ENCODE data around the gene RUNX2. TPM values are rescaled to one million over a fixed set of nuclear protein-coding genes. Genes with fewer than 3 reads are reported as not detected.

The RUNX2 gene
- polyA plus RNA-seq, 1 of the 3 experiments (the other 2 are of a cell fraction): 4.4 TPM

DNA sequence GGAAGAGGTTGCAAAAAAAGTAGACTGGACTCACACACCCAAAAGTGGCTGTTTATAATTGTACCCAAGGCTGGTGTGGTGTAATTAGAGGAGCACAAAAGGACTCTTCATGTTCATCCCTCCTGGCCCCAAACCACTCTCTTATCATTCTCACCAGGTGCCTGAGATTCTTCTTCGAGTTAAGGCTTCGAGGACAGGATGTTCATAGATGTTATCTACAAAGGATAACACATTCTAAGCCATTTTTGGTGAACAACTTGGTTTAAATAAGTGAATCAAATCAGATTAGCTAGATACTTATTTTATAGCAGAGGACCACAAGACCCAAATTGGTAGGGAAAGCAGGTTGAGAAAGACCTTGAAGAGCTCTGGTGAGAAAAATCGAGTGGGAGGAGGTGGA is 122.7 kb downstream of the RUNX2 start (continued):
- TF ChIP-seq EZH2phosphoT487 (IDR thresholded peaks at IDR 0.05; ENCODE audit: borderline replicate concordance, low read depth) (no peak), RAD21 (IDR thresholded peaks at IDR 0.05; ENCODE audit: low read length) (no peak), POLR2AphosphoS5 (IDR thresholded peaks at IDR 0.05; ENCODE audit: low read depth, low read length) (no peak), USF1 (IDR thresholded peaks at IDR 0.05; ENCODE audit: borderline replicate concordance, low read depth) (no peak), ELF1 (IDR thresholded peaks at IDR 0.05) (no peak), MEF2A (IDR thresholded peaks at IDR 0.05; ENCODE audit: borderline replicate concordance, low read depth) (no peak), SMC3 (IDR thresholded peaks at IDR 0.05; ENCODE audit: low read depth, low read length) (no peak)

DNA sequence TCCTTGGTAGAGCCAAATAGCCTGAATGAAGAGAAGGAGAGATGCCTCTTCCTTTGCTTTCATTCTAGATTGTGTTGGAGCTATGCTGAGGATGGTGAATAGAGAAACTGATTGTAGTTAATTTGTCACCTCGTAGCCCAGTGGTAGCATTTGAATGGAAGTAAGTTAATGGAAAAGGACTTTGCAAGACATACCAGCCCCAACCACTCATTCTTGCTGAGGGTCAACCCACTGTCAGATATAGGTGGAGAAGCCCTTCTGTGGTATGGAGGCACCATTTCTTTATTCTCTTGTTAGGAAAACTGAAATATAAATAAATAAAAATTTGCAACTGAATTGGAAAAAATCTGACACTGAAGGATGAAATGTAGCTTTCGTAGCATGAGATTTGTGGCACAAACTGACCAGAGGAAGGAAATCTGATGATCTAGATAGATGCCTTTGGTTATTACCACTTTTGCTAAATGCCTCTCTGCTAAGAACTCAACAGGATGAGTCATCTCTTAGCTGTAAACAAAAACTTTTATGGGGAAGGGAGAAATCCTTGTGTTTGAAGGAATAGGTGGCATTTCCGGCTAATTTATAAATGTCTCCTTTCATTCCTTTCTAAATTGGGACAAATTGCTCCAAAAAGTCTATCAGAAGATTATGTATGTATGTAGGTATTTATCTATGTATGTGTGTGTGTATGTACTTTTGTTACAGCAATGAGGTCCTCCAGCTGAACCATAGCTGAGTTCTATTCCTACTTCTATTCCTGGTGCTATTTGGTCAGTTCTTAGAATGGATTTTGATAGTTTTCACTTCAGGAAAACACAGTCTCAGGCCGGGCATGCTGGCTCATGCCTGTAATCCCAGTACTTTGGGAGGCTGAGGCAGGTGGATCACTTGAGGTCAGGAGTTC is 126.1 kb downstream of the RUNX2 start:
- Histone ChIP-seq H3K79me2 (ENCODE audit: insufficient read depth) (no peaks in the 10 kb centered on the region), H3K4me1 (ENCODE audit: control insufficient read depth in 1 of 2, insufficient read depth in 2 of 2, low read depth in 1 of 2, low read length in 1 of 2) (peaks cover 0 to 17% of the 10 kb centered on the region in 2 experiments; a peak in 1 of 4 replicates), H3K4me3 (ENCODE audit: low read depth in 2 of 2, low read length in 1 of 2) (no peak overlapping the region), H3K9ac (no peak overlapping the region), H3K9me3 (no peaks in the 10 kb centered on the region), H3K9me2 (no peaks in the 10 kb centered on the region), H3F3A (replicated peaks; ENCODE audit: insufficient read depth) (peaks cover 6% of the 10 kb centered on the region), H2AFZ (ENCODE audit: low read depth) (no peak overlapping the region), H3K4me2 (no peak overlapping the region), H3K27me3 (ENCODE audit: insufficient read depth) (no peaks in the 10 kb centered on the region), H3K27ac (ENCODE audit: low read depth in 2 of 2, low read length in 1 of 2) (no peak overlapping the region; a peak in 1 of 4 replicates), H4K20me1 (ENCODE audit: insufficient read depth) (no peaks in the 10 kb centered on the region), H3K36me3 (replicated peaks in 1 of 2; ENCODE audit: control insufficient read depth in 1 of 2, insufficient read depth in 2 of 2, low read length in 1 of 2) (peaks cover 0 to 5% of the 10 kb centered on the region in 2 experiments)
- TF ChIP-seq JUND (IDR thresholded peaks at IDR 0.05): peak; percentile 64
- TF ChIP-seq, protein P1, sequence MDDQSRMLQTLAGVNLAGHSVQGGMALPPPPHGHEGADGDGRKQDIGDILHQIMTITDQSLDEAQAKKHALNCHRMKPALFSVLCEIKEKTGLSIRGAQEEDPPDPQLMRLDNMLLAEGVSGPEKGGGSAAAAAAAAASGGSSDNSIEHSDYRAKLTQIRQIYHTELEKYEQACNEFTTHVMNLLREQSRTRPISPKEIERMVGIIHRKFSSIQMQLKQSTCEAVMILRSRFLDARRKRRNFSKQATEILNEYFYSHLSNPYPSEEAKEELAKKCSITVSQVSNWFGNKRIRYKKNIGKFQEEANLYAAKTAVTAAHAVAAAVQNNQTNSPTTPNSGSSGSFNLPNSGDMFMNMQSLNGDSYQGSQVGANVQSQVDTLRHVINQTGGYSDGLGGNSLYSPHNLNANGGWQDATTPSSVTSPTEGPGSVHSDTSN (IDR thresholded peaks at IDR 0.05): peak; percentile 63
- TF ChIP-seq FOSL2 (IDR thresholded peaks at IDR 0.05; ENCODE audit: borderline replicate concordance, low read depth): peak; percentile 65
- TF ChIP-seq TCF12 (IDR thresholded peaks at IDR 0.05): peak; percentile 33; the same call in 1 of the 2 replicates
- TF ChIP-seq NFIC (IDR thresholded peaks at IDR 0.05; ENCODE audit: borderline replicate concordance): peak; percentile 21; the same call in 1 of the 2 replicates
- no peak for TF ChIP-seq YY1 (IDR thresholded peaks at IDR 0.05; ENCODE audit: low read depth)
- CTCF ChIA-PET: interaction anchor here (0.6 to 1.1 kb wide), 2 partner anchors 15 to 268 kb away, joined by 3 to 4 read pairs; no protein-coding TSS in a partner anchor
- no peak for DNase-seq
- WGBS (ENCODE audit: low lambda C conversion rate): 46% methylated on average over 4 of the region's 4 CpGs
- POLR2A ChIA-PET: no interaction called here

DNA sequence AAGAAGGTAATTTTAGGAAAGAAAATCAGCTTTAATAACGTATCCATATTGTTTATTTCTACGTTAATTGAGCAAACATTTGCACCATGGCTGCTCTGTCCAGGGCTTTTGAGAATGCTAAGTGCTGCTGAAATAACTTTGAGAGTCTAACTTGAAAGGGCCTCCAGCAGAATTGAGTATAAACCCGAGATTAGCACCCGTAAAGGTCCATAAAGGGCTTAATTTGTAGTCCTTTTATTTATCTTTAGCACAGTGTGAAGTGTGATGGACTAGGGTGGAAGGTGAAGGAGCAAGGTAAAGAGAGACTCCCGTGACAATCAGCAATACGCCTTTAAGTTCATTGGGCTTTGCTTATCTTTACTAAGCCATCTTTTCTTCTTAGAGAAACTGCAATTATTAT is 127.3 kb downstream of the RUNX2 start:
- Histone ChIP-seq H3K27ac (ENCODE audit: low read depth in 2 of 2, low read length in 1 of 2) (no peak overlapping the region), H3K27me3 (ENCODE audit: insufficient read depth) (no peaks in the 10 kb centered on the region), H3K4me1 (ENCODE audit: control insufficient read depth in 1 of 2, insufficient read depth in 2 of 2, low read depth in 1 of 2, low read length in 1 of 2) (peaks cover 0 to 17% of the 10 kb centered on the region in 2 experiments; a peak in 1 of 4 replicates), H3K79me2 (ENCODE audit: insufficient read depth) (no peaks in the 10 kb centered on the region), H3K9me2 (no peaks in the 10 kb centered on the region), H3K4me3 (ENCODE audit: low read depth in 2 of 2, low read length in 1 of 2) (no peak overlapping the region), H2AFZ (ENCODE audit: low read depth) (no peak overlapping the region), H3K36me3 (replicated peaks in 1 of 2; ENCODE audit: control insufficient read depth in 1 of 2, insufficient read depth in 2 of 2, low read length in 1 of 2) (peaks cover 0 to 3% of the 10 kb centered on the region in 2 experiments), H3F3A (replicated peaks; ENCODE audit: insufficient read depth) (peaks cover 6% of the 10 kb centered on the region), H3K9ac (no peak overlapping the region), H3K9me3 (no peaks in the 10 kb centered on the region), H4K20me1 (ENCODE audit: insufficient read depth) (no peaks in the 10 kb centered on the region), H3K4me2 (no peak overlapping the region)
- CTCF ChIA-PET: no interaction called here
- POLR2A ChIA-PET: no interaction called here
- TF ChIP-seq IRF3 (IDR thresholded peaks at IDR 0.05; ENCODE audit: low read depth, low read length): no peak
- TF ChIP-seq, protein P2, sequence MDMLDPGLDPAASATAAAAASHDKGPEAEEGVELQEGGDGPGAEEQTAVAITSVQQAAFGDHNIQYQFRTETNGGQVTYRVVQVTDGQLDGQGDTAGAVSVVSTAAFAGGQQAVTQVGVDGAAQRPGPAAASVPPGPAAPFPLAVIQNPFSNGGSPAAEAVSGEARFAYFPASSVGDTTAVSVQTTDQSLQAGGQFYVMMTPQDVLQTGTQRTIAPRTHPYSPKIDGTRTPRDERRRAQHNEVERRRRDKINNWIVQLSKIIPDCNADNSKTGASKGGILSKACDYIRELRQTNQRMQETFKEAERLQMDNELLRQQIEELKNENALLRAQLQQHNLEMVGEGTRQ (IDR thresholded peaks at IDR 0.05; ENCODE audit: borderline replicate concordance, low read depth, low read length): no peak
- TF ChIP-seq TEAD4 (IDR thresholded peaks at IDR 0.05; ENCODE audit: borderline replicate concordance, insufficient read depth): no peak
- TF ChIP-seq RAD21 (IDR thresholded peaks at IDR 0.05; ENCODE audit: low read length): no peak
- no peak for TF ChIP-seq SIN3A (IDR thresholded peaks at IDR 0.05; ENCODE audit: borderline replicate concordance, low read depth, low read length)
- no peak for TF ChIP-seq GABPA (IDR thresholded peaks at IDR 0.05; ENCODE audit: low read depth)
- TF ChIP-seq YY1 (IDR thresholded peaks at IDR 0.05; ENCODE audit: low read depth): no peak
- TF ChIP-seq EP300 (IDR thresholded peaks at IDR 0.05; ENCODE audit: borderline replicate concordance in 1 of 2, low read depth in 1 of 2, low read length in 1 of 2): no peak
- 70% methylated on average over 6 of the region's 6 CpGs for WGBS (ENCODE audit: low lambda C conversion rate)
- DNase-seq: no peak
